ENCODE data around the gene RFNG. TPM values are rescaled to one million over a fixed set of nuclear protein-coding genes. Genes with fewer than 3 reads are reported as not detected.

RFNG gene
- total RNA-seq, 1 experiment from 2014 or later = 43.4 TPM

DNA sequence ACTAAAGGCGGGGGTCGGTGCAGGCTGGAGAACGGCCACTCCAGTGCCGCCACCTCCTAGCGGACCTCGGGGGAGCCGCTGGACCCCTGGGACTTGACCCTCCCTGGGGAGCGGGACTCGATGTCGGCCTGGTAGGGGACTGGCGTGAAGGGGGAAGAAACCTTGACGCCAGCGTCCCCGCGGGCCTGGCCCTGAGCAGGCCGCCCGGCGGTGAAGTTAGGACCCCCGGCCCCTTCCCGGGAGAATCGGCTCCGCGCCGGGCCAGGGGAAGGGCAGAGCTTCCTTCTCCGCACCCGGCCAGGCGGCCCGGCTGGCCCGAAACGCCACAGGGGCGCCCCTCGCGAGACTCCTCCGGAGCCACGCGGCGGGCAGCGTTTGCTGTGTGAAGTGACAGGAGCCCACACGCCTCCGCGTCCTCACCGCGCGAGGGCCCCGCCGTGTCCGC lies 13.6 kb upstream of the RFNG start:
- Histone ChIP-seq H3K4me1 (ENCODE audit: control insufficient read depth, insufficient read depth, low read length) (peaks cover 17% of the 10 kb centered on the region), H3K36me3 (ENCODE audit: control insufficient read depth, insufficient read depth, low read length) (peaks cover 3% of the 10 kb centered on the region; the same call in 1 of the 2 replicates), H3K4me3 (ENCODE audit: low read depth in 2 of 2, low read length in 2 of 2) (peak overlapping the region; percentile 77 to 88), H3K27me3 (ENCODE audit: control insufficient read depth, insufficient read depth, low read length) (no peaks in the 10 kb centered on the region), H3K9me3 (ENCODE audit: control insufficient read depth, insufficient read depth, low read depth, low read length) (no peaks in the 10 kb centered on the region), H3K27ac (ENCODE audit: low read length) (peak overlapping the region; percentile 90)
- BruUV-seq (replicated peaks) = no TSS peak
- ATAC-seq = peak; percentile 32
- DNase-seq (ENCODE audit: low read depth, low spot score) = no peak
- ChIA-PET POLR2A (no interaction called here), CTCF (no interaction called here)
- TF ChIP-seq TCF7L2 (IDR thresholded peaks at IDR 0.05; ENCODE audit: low read depth, low read length) (no peak), POLR2AphosphoS5 (IDR thresholded peaks at IDR 0.05; ENCODE audit: low read depth, low read length) (no peak), SIN3A (IDR thresholded peaks at IDR 0.05; ENCODE audit: borderline replicate concordance, insufficient read depth, low read depth, low read length) (no peak)
- TF ChIP-seq, protein P1, sequence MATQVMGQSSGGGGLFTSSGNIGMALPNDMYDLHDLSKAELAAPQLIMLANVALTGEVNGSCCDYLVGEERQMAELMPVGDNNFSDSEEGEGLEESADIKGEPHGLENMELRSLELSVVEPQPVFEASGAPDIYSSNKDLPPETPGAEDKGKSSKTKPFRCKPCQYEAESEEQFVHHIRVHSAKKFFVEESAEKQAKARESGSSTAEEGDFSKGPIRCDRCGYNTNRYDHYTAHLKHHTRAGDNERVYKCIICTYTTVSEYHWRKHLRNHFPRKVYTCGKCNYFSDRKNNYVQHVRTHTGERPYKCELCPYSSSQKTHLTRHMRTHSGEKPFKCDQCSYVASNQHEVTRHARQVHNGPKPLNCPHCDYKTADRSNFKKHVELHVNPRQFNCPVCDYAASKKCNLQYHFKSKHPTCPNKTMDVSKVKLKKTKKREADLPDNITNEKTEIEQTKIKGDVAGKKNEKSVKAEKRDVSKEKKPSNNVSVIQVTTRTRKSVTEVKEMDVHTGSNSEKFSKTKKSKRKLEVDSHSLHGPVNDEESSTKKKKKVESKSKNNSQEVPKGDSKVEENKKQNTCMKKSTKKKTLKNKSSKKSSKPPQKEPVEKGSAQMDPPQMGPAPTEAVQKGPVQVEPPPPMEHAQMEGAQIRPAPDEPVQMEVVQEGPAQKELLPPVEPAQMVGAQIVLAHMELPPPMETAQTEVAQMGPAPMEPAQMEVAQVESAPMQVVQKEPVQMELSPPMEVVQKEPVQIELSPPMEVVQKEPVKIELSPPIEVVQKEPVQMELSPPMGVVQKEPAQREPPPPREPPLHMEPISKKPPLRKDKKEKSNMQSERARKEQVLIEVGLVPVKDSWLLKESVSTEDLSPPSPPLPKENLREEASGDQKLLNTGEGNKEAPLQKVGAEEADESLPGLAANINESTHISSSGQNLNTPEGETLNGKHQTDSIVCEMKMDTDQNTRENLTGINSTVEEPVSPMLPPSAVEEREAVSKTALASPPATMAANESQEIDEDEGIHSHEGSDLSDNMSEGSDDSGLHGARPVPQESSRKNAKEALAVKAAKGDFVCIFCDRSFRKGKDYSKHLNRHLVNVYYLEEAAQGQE (IDR thresholded peaks at IDR 0.05; ENCODE audit: insufficient read depth in 1 of 2, low read depth in 2 of 2, low read length in 1 of 2) = no peak
- TF ChIP-seq, protein P2, sequence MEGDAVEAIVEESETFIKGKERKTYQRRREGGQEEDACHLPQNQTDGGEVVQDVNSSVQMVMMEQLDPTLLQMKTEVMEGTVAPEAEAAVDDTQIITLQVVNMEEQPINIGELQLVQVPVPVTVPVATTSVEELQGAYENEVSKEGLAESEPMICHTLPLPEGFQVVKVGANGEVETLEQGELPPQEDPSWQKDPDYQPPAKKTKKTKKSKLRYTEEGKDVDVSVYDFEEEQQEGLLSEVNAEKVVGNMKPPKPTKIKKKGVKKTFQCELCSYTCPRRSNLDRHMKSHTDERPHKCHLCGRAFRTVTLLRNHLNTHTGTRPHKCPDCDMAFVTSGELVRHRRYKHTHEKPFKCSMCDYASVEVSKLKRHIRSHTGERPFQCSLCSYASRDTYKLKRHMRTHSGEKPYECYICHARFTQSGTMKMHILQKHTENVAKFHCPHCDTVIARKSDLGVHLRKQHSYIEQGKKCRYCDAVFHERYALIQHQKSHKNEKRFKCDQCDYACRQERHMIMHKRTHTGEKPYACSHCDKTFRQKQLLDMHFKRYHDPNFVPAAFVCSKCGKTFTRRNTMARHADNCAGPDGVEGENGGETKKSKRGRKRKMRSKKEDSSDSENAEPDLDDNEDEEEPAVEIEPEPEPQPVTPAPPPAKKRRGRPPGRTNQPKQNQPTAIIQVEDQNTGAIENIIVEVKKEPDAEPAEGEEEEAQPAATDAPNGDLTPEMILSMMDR (IDR thresholded peaks at IDR 0.05) = no peak
- in situ Hi-C loops (cut with HindIII; ENCODE audit: low pct_unique_long_range_greater_than_20kb, low sequenced_read_pairs) (no loop called here), intact Hi-C loops (cut with micrococcal nuclease; ENCODE audit: unreplicated experiment) (no loop called here)

DNA sequence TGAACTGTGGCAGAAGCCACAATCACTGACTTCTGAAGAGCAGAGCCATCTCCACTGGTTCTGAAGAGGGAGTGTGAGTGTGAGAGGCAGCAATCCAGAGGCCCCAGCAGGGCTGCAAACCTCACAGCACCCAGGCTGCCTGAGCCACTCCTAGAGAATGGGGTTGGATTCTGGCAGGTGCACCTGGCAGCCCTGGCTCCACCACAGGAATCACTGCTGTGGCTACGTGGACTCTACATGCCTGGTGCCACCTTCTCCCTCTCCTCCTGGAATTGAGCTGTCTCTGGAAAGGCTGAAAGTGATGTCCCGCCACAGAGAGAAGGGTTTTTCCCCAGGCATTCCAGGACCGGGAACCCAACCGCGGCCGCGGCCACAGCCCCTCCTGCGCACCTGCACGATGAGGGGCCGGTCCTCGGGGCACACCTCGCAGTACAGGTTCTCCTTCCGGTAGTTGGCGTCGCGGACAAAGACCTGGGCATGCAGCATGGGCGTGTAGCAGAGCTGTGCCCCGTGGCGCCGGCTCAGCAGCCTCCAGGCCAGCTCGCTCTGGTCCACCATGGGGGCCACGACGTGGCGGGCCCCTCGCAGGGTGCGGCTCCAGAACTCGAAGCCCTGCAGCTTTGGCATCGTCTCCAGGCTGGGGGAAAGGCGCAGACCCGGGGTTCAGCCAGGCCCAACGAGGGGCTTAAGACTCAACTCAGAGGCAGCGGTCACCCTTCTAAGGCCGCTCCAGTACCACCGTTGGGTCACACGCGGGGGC lies 13.0 kb upstream of the RFNG start:
- Histone ChIP-seq H3K4me3 (ENCODE audit: low read depth in 2 of 2, low read length in 2 of 2) (peak overlapping the region; percentile 77 to 88), H3K27me3 (ENCODE audit: control insufficient read depth, insufficient read depth, low read length) (no peaks in the 10 kb centered on the region), H3K36me3 (ENCODE audit: control insufficient read depth, insufficient read depth, low read length) (peaks cover 3% of the 10 kb centered on the region; the same call in 1 of the 2 replicates), H3K4me1 (ENCODE audit: control insufficient read depth, insufficient read depth, low read length) (peaks cover 17% of the 10 kb centered on the region), H3K27ac (ENCODE audit: low read length) (peak overlapping the region; percentile 90), H3K9me3 (ENCODE audit: control insufficient read depth, insufficient read depth, low read depth, low read length) (no peaks in the 10 kb centered on the region)
- TSS peak; percentile 72 for BruUV-seq (replicated peaks)
- DNase-seq (ENCODE audit: low read depth, low spot score) = no peak
- intact Hi-C loops (cut with micrococcal nuclease; ENCODE audit: unreplicated experiment) = no loop called here
- TF ChIP-seq, protein P2 (IDR thresholded peaks at IDR 0.05) = no peak
- TF ChIP-seq POLR2AphosphoS5 (IDR thresholded peaks at IDR 0.05; ENCODE audit: low read depth, low read length) (no peak), TCF7L2 (IDR thresholded peaks at IDR 0.05; ENCODE audit: low read depth, low read length) (no peak), SIN3A (IDR thresholded peaks at IDR 0.05; ENCODE audit: borderline replicate concordance, insufficient read depth, low read depth, low read length) (no peak)
- TF ChIP-seq, protein P1 (IDR thresholded peaks at IDR 0.05; ENCODE audit: insufficient read depth in 1 of 2, low read depth in 2 of 2, low read length in 1 of 2) = no peak
- in situ Hi-C loops (cut with HindIII; ENCODE audit: low pct_unique_long_range_greater_than_20kb, low sequenced_read_pairs) = no loop called here
- ATAC-seq = no peak; the same call in 1 of the 2 replicates
- POLR2A ChIA-PET = interaction anchor here (0.5 kb wide), 1 partner anchor 62 kb away, joined by 3 read pairs; no protein-coding TSS in a partner anchor
- CTCF ChIA-PET = no interaction called here

Data from Panc1 (cell line).